NCI-H1092 treated with DMSO at 0.1 percent for 48 hours (cell line): ENCODE data around the gene ELK3.
"Not testable (repeated sequence)": the region's sequence is repeated elsewhere in the genome, so short reads cannot be mapped to it uniquely, and the experiment has no call there.

Experiments used
- DNase-seq: peaks from one replicate; lab custom pipeline; 2025; lab: John Stamatoyannopoulos, UW

The ELK3 gene

DNA sequence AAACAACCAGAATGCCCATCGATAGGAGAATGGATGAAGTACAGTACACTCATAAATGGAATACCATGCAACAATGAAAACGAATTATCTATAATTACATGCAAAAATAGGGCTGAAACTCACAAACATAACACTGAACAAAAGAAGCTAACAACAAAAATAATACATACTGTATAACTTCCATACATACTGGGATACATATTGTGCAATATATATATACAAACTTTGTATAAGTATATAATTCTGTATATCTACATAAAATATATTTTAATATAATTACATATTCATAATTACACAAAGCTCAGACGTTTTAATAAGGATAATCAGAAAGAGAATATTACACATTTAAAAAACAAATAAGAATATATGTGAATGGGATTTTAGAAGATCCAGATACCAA, 115.9 kb downstream of the ELK3 start:
- no peak for DNase-seq

DNA sequence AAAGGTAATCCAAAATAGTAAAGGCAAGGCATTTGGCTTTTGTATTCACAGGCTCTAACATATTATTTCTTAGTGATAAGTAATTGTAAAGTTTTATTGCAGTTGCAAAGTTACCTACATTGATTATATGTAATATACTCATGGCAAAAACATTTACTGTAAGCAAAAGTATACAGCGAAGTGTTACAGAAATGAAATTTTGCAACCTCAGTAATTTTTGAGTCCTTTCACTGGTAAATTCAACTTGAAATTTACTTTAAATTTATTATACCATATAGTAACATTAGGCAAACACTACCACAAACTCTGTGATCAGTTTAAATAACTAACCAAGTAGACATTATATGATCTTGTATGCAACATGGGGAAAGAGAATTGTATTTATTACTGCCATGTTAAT, 117.0 kb downstream of the ELK3 start:
- no peak for DNase-seq

DNA sequence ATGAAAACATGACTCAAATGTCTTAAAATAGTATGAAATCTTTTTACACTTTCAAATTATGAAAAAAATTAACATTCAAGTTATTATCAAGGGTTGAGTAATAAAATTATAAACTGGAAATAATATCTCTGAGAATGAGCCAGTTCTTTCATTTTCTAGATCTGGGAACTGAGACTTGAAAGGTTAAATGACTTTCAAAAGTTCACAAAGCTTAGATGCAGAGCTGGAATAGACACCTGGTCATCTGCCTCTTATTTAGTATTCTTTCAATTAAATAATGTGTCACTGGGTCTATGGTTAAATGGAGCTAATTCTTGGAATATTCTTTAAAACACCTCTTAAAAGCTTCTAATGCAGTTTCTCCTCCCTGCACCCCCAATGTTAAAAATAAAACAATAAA, 119.4 kb downstream of the ELK3 start:
- no peak for DNase-seq

DNA sequence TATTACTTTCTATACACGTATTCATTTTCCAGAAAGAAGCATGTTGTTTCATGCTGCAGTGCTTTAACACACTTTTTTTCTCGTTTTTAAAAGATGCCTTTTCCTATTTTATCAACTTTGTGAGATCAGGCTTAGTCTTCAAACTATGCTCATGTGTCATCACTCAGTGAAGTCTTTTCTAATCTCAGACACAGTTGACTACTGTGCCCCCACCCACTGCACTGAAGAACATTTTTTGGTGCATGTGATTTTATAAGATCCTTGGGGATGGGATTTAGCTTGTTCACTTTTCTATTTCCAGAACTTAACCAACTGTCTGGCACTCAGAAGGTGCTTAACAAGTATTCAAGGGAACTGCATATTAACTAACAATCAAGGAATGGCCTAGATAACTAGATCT, 120.5 kb downstream of the ELK3 start:
- no peak for DNase-seq

DNA sequence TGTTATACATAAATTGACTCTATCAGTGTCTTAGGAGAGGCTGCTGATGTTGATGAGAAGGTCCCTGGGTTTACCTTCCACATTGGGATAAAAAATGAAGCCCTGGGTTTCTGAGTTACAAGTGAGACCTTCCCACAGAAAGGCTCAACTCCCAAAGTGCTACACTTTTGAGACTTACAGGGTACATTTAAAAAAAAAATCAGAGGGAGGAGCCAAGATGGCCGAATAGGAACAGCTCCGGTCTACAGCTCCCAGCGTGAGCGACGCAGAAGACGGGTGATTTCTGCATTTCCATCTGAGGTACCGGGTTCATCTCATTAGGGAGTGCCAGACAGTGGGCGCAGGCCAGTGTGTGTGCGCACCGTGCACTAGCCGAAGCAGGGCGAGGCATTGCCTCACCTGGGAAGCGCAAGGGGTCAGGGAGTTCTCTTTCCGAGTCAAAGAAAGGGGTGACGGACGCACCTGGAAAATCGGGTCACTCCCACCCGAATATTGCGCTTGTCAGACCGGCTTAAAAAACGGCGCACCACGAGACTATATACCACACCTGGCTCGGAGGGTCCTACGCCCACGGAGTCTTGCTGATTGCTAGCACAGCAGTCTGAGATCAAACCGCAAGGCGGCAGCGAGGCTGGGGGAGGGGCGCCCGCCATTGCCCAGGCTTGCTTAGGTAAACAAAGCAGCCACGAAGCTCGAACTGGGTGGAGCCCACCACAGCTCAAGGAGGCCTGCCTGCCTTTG, 121.7 kb downstream of the ELK3 start:
- not testable (repeated sequence) for DNase-seq

DNA sequence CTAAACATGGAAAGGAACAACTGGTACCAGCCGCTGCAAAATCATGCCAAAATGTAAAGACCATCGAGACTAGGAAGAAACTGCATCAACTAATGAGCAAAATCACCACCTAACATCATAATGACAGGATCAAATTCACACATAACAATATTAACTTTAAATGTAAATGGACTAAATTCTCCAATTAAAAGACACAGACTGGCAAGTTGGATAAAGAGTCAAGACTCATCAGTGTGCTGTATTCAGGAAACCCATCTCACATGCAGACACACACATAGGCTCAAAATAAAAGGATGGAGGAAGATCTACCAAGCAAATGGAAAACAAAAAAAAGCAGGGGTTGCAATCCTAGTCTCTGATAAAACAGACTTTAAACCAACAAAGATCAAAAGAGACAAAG, 123.6 kb downstream of the ELK3 start:
- not testable (repeated sequence) for DNase-seq
